ENCODE results near the gene KRTAP3-1.

GRCh38 chr17:41029633-41030245 is 20.8 kb upstream of the KRTAP3-1 start, which contains the start of gene KRTAP1-4:
- TF ChIP-seq LEF1 (IDR thresholded peaks at IDR 0.05; ENCODE audit: borderline replicate concordance), result no peak
- no peak for TF ChIP-seq BHLHE40 (IDR thresholded peaks at IDR 0.05; ENCODE audit: borderline replicate concordance)
- TF ChIP-seq SUZ12 (IDR thresholded peaks at IDR 0.05), result no peak
- no peak for TF ChIP-seq SP1 (IDR thresholded peaks at IDR 0.05)
- TF ChIP-seq NFRKB (IDR thresholded peaks at IDR 0.05), result no peak
- no peak for TF ChIP-seq ELF4 (IDR thresholded peaks at IDR 0.05)
- TF ChIP-seq FOXM1 (IDR thresholded peaks at IDR 0.05; ENCODE audit: borderline replicate concordance), result no peak
- no peak for TF ChIP-seq TARDBP (IDR thresholded peaks at IDR 0.05)
